K562 (cell line): Measurements from ENCODE around the gene KIF26A. TPM values are rescaled to one million over a fixed set of nuclear protein-coding genes. Genes with fewer than 3 reads are reported as not detected.
A peak's percentile ranks its signal among the peaks of the same experiment; 100 is the strongest.
"Not testable (repeated sequence)": the region's sequence is repeated elsewhere in the genome, so short reads cannot be mapped to it uniquely, and the experiment has no call there.

Experiments used
- ATAC-seq: fragments of 200-7000 bp; cut with Tn5 transposase; 3 replicates; pipeline ENCODE4 v1.9.1; 2020; ENCODE audit warnings: moderate library complexity
- BruUV-seq: library from RNA; stranded (reverse); fragments of 400-500 nt; replicated peaks from 2 replicates; lab custom pipeline; 2021; lab: Mats Ljungman, UMichigan
- CTCF ChIA-PET: fragments of 300-600 bp; formaldehyde crosslinking; extraction: SDS; loops from one replicate; lab custom pipeline; 2021; ENCODE audit warnings: low intra/inter-chr PET ratio; lab: Yijun Ruan, JAX
- POLR2A ChIA-PET: fragments of 300-600, 350-650 bp; sonication (Branson Sonifier 250); formaldehyde crosslinking; extraction: SDS; loops from one replicate; lab custom pipeline; 2021; ENCODE audit warnings: antibody characterized with exemption, inconsistent platforms; lab: Yijun Ruan, JAX
- DNase-seq, 4 experiments: peaks; one replicate each; pipeline versions ENCODE4 v3.0.0 to v3.0.0-alpha.2; 2011 to 2018; ENCODE audit warnings: low spot score in 3 of 4, mixed read lengths in 3 of 4; ENCODE audit errors: extremely low read depth in 1 of 4
- FAIRE-seq: peaks from 2 replicates; lab custom pipeline; 2011; peaks lifted over from hg19 to GRCh38; lab: Jason Lieb, UNC
- H2AFZ ChIP-seq: 2 replicates; pipeline ENCODE4 v1.6.0; 2011; ENCODE audit warnings: low read depth, low read length, control low read depth, inconsistent platforms
- H3K27ac ChIP-seq: fragments of 200-600 bp; 3 replicates; pipeline ENCODE4 v1.8.0; 2011; ENCODE audit warnings: low read depth, mild to moderate bottlenecking, control low read depth, inconsistent platforms, low read length, moderate library complexity, mixed read lengths; ENCODE audit errors: extremely low read depth
- H3K27me3 ChIP-seq, 2 experiments: fragments of 300-600 bp in 1 of 2; 2 replicates in 1 of 2; 3 replicates in 1 of 2; pipeline versions ENCODE4 v1.6.0 to v1.8.0; 2011; ENCODE audit warnings: inconsistent platforms in 2 of 2, low read length in 2 of 2, mild to moderate bottlenecking in 1 of 2, mixed read lengths in 1 of 2, moderate library complexity in 1 of 2; ENCODE audit not compliant: control insufficient read depth in 2 of 2, insufficient read depth in 2 of 2
- H3K36me3 ChIP-seq: fragments of 300-600 bp; 3 replicates; pipeline ENCODE4 v1.8.0; 2011; ENCODE audit warnings: mild to moderate bottlenecking, low read length, inconsistent platforms; ENCODE audit not compliant: control insufficient read depth, insufficient read depth
- H3K4me1 ChIP-seq, 2 experiments: fragments of 200-600 bp in 1 of 2; replicated peaks in 1 of 2; 2 replicates in 1 of 2; 3 replicates in 1 of 2; pipeline versions ENCODE4 v1.5.1 to v1.8.0; 2011; ENCODE audit warnings: inconsistent platforms in 2 of 2, low read length in 2 of 2, mild to moderate bottlenecking in 1 of 2, mixed read lengths in 1 of 2, moderate library complexity in 1 of 2; ENCODE audit not compliant: control insufficient read depth in 2 of 2, insufficient read depth in 2 of 2
- H3K4me2 ChIP-seq: 2 replicates; pipeline ENCODE4 v1.6.1; 2011; ENCODE audit warnings: low read length, control low read depth, inconsistent platforms, mixed read lengths; ENCODE audit not compliant: insufficient read depth
- H3K4me3 ChIP-seq: fragments of 200-600 bp; sonication (generic), shearing (Covaris generic); 2 replicates; pipeline ENCODE4 v1.5.1; 2016; ENCODE audit warnings: control low read depth, inconsistent platforms
- H3K79me2 ChIP-seq: fragments of 200-600 bp; 3 replicates; pipeline ENCODE4 v1.8.0; 2011; ENCODE audit warnings: low read length, inconsistent platforms; ENCODE audit not compliant: control insufficient read depth, insufficient read depth
- H3K9ac ChIP-seq, 2 experiments: 2 replicates each; pipeline versions ENCODE4 v1.6.0 to v1.6.1; 2011; ENCODE audit warnings: low read depth in 2 of 2, low read length in 2 of 2, control low read depth in 1 of 2, inconsistent platforms in 1 of 2, mild to moderate bottlenecking in 1 of 2, mixed read lengths in 1 of 2; ENCODE audit not compliant: insufficient read depth in 1 of 2
- H3K9me1 ChIP-seq: one replicate; pipeline ENCODE4 v1.6.0; 2011; ENCODE audit warnings: inconsistent platforms, mild to moderate bottlenecking, low read length, moderate library complexity; ENCODE audit not compliant: control insufficient read depth, insufficient read depth
- H3K9me3 ChIP-seq: replicated peaks from 2 replicates; pipeline ENCODE4 v1.5.1; 2011; ENCODE audit warnings: low read depth, low read length, inconsistent platforms; ENCODE audit not compliant: control insufficient read depth, insufficient read depth
- H4K20me1 ChIP-seq: replicated peaks from 2 replicates; pipeline ENCODE4 v1.6.1; 2011; ENCODE audit warnings: low read length, inconsistent platforms, mixed read lengths; ENCODE audit not compliant: control insufficient read depth, insufficient read depth
- GATAD2B ChIP-seq: fragments of 450-650 bp; IDR thresholded peaks from 2 replicates; pipeline ENCODE4 v1.6.1; 2017; ENCODE audit warnings: mild to moderate bottlenecking, borderline replicate concordance
- RFX1 ChIP-seq: fragments of 450-650 bp; IDR thresholded peaks from 2 replicates; pipeline ENCODE4 v1.6.1; 2016; ENCODE audit warnings: mild to moderate bottlenecking, moderate library complexity
- ZBTB17 ChIP-seq: fragments of 450-650 bp; formaldehyde crosslinking; IDR thresholded peaks from 2 replicates; pipeline ENCODE4 v1.4.0; 2020; ENCODE audit warnings: mild to moderate bottlenecking
- ZNF354B ChIP-seq: fragments of 250-450 bp; sonication (Bioruptor Pico); IDR thresholded peaks from 2 replicates; pipeline ENCODE4 v1.4.0; 2020
- WGBS: fragments of 100-300 bp; shearing (Covaris generic); methylation state at CpG from one replicate; pipeline ENCODE4 v1.1.6; 2016; ENCODE audit warnings: low coverage, mixed read lengths; ENCODE audit not compliant: insufficient coverage; ENCODE audit errors: missing lambda C conversion rate; 5-methylcytosine and 5-hydroxymethylcytosine counted together
- in situ Hi-C: fragments of 300-500 bp; cut with MboI; formaldehyde crosslinking; loops from 4 replicates; pipeline ENCODE4 v1.15.0; 2018; ENCODE audit warnings: inconsistent platforms, mixed read lengths
- intact Hi-C: fragments of 100-400 bp; cut with micrococcal nuclease; formaldehyde crosslinking; loops from 2 replicates; pipeline ENCODE4 v1.14.2; 2022
- polyA plus RNA-seq, 8 experiments: library from polyadenylated mRNA; depleted of rRNA in 4 of 8; stranded (reverse) in 5 of 8; unstranded in 3 of 8; fragments of >200 nt; fragmentation: Nextera tagmentation in 2 of 8; fragmentation: Illumina TruSeq in 1 of 8; extraction: Ambion mirVana in 2 of 8; extraction: Trizol in 1 of 8; gene quantifications; 2 replicates each; pipeline versions ENCODE4 v1.2.1 to v1.2.3, GENCODE V29; 2011 to 2014; ENCODE audit warnings: inconsistent platforms in 1 of 8, missing spikeins in 1 of 8
- total RNA-seq, 7 experiments: library from RNA; depleted of rRNA in 6 of 7; stranded (reverse); fragments of >200 nt in 6 of 7; fragmentation: Illumina TruSeq in 2 of 7; extraction: Trizol in 2 of 7; gene quantifications; 2 replicates each; pipeline versions ENCODE4 v1.2.1 to v1.2.3, GENCODE V29; 2011 to 2021; ENCODE audit warnings: low replicate concordance in 1 of 7

Gene KIF26A
- total and polyA plus RNA-seq, 9 of the 15 experiments (the other 6 are each of a cell fraction or from before 2014, with no cell fraction given) = 0.04 TPM; not detected in 8

- no peaks in the 10 kb centered on the region for H3K79me2 ChIP-seq
- ChIA-PET CTCF (no interaction called here), POLR2A (no interaction called here)
- H3K4me3 ChIP-seq = no peak overlapping the region
- H2AFZ ChIP-seq = no peak overlapping the region
- no peaks in the 10 kb centered on the region for H3K36me3 ChIP-seq
- ATAC-seq = no peak
- in situ Hi-C loops (no loop called here), intact Hi-C loops (no loop called here)
- H3K27me3 ChIP-seq = no peaks in the 10 kb centered on the region; a peak in 1 of 5 replicates
- WGBS = 3% methylated on average over 14 of the region's 22 CpGs
- no peak overlapping the region for H3K4me2 ChIP-seq
- BruUV-seq = no TSS peak
- no peak overlapping the region for H3K9ac ChIP-seq
- DNase-seq = no peak
- H4K20me1 ChIP-seq = no peaks in the 10 kb centered on the region
- TF ChIP-seq ZBTB17 (no peak), ZNF354B (CRISPR knock-in tag) (no peak), GATAD2B (no peak), RFX1 (peak; percentile 17; the same call in 1 of the 2 replicates)
- H3K27ac ChIP-seq = no peak overlapping the region
- no peaks in the 10 kb centered on the region for H3K9me1 ChIP-seq
- no peak for FAIRE-seq
- no peaks in the 10 kb centered on the region for H3K9me3 ChIP-seq
- H3K4me1 ChIP-seq = no peaks in the 10 kb centered on the region
Measured at GRCh38 chr14:104207142-104208014, 69.0 kb downstream of the KIF26A start.

DNA sequence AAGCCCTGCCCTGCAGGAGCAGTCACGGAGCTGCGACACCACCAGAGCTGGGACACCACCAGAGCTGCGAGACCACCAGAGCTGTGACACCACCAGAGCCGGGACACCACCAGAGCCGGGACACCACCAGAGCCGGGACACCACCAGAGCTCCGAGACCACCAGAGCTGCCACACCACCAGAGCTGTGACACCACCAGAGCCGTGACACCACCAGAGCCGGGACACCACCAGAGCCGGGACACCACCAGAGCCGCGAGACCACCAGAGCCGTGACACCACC is 69.6 kb downstream of the KIF26A start:
- H2AFZ ChIP-seq, H3K9me3 ChIP-seq, ATAC-seq, H3K27me3 ChIP-seq, BruUV-seq, DNase-seq, H3K27ac ChIP-seq, intact Hi-C loops, H3K36me3 ChIP-seq, H3K79me2 ChIP-seq, H3K9me1 ChIP-seq, POLR2A ChIA-PET, CTCF ChIA-PET, in situ Hi-C loops, FAIRE-seq, H3K4me2 ChIP-seq, H3K9ac ChIP-seq, H3K4me3 ChIP-seq, H3K4me1 ChIP-seq, H4K20me1 ChIP-seq: not testable (repeated sequence)
- 3% methylated on average over 9 of the region's 13 CpGs for WGBS

DNA sequence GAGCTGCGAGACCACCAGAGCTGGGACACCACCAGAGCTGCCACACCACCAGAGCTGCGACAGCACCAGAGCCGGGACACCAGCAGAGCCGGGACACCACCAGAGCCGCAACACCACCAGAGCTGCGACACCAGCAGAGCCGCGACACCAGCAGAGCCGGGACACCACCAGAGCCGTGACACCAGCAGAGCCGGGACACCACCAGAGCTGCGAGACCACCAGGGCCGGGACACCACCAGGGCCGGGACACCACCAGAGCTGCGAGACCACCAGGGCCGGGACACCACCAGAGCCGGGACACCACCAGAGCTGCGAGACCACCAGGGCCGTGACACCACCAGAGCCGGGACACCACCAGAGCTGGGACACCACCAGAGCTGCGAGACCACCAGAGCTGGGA is 69.9 kb downstream of the KIF26A start:
- DNase-seq, H3K36me3 ChIP-seq, POLR2A ChIA-PET, CTCF ChIA-PET, intact Hi-C loops, H3K9ac ChIP-seq, H2AFZ ChIP-seq, H4K20me1 ChIP-seq, H3K9me1 ChIP-seq, FAIRE-seq, H3K4me1 ChIP-seq, H3K4me2 ChIP-seq, H3K27me3 ChIP-seq, ATAC-seq, H3K9me3 ChIP-seq, in situ Hi-C loops, BruUV-seq, H3K4me3 ChIP-seq, H3K79me2 ChIP-seq, H3K27ac ChIP-seq: not testable (repeated sequence)
- 0% methylated on average over 8 of the region's 21 CpGs for WGBS
